Cardiac muscle cell (in vitro differentiated cells and primary cell): ENCODE data around the gene P2RY6. TPM values are rescaled to one million over a fixed set of nuclear protein-coding genes. Genes with fewer than 3 reads are reported as not detected.

Source experiments
- DNase-seq, 2 donors: peaks; one replicate each; pipeline versions ENCODE4 v3.0.0 to v3.0.0-alpha.2; 2010 to 2017; ENCODE audit warnings: low read depth in 1 of 2, low spot score in 1 of 2
- H3K27ac ChIP-seq: fragments of 200-600 bp; sonication (generic); 2 replicates; pipeline ENCODE4 v1.5.1; 2016
- H3K27me3 ChIP-seq: fragments of 200-600 bp; sonication (generic); 2 replicates; pipeline ENCODE4 v1.6.0; 2016; ENCODE audit warnings: control low read depth
- H3K36me3 ChIP-seq: fragments of 200-600 bp; sonication (generic); 2 replicates; pipeline ENCODE4 v1.5.1; 2016; ENCODE audit warnings: control low read depth
- H3K4me1 ChIP-seq: fragments of 200-600 bp; sonication (generic); 2 replicates; pipeline ENCODE4 v1.8.1; 2017; ENCODE audit warnings: low read depth, mild to moderate bottlenecking, mixed run types
- H3K4me3 ChIP-seq: fragments of 200-600 bp; sonication (generic); 2 replicates; pipeline ENCODE4 v1.5.1; 2016; ENCODE audit warnings: mild to moderate bottlenecking
- H3K9me3 ChIP-seq: fragments of 200-600 bp; sonication (generic); 2 replicates; pipeline ENCODE4 v1.5.1; 2017; ENCODE audit warnings: low read depth, mild to moderate bottlenecking, control low read depth
- CTCF ChIP-seq: IDR thresholded peaks from 2 replicates; pipeline ENCODE4 v1.5.1; 2012; ENCODE audit warnings: low read depth, mild to moderate bottlenecking, low read length
- polyA plus RNA-seq: library from polyadenylated mRNA; unstranded; fragments of >200 nt; fragmentation: Nextera tagmentation; extraction: Ambion mirVana; gene quantifications from 2 replicates; pipeline ENCODE4 v1.2.1, GENCODE V29; 2016
- total RNA-seq: library from RNA; depleted of rRNA; stranded (reverse); fragments of >200 nt; gene quantifications from 2 replicates; pipeline ENCODE4 v1.2.3, GENCODE V29; 2016

The P2RY6 gene
- total and polyA plus RNA-seq, 2 experiments from 2014 or later, result 0.39 TPM; not detected in 1

DNA sequence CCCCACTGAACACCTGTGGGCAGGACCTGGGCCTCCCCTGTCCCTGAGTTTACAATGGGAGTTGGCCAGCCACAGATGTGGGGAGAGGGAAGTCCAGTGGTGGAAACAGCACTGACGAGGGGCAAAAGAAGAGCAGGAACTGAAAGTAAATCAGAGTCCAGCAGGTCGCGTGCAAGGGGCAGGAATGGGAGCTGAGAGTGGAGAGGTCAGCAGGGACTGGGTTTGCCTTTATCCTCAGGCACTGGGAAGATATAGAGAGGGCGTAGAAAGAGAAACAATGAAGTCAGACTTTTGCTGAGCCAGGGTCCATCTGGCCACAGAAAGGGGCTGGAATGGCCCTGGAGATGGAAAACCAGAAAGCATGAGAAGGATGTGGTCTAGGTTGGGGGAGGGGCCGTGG is 8.5 kb downstream of the P2RY6 start:
- Histone ChIP-seq H3K4me1 (no peaks in the 10 kb centered on the region), H3K27ac (no peak overlapping the region), H3K27me3 (no peaks in the 10 kb centered on the region), H3K36me3 (no peaks in the 10 kb centered on the region), H3K4me3 (no peak overlapping the region), H3K9me3 (no peaks in the 10 kb centered on the region)
- TF ChIP-seq CTCF, result no peak
- no peak for DNase-seq

DNA sequence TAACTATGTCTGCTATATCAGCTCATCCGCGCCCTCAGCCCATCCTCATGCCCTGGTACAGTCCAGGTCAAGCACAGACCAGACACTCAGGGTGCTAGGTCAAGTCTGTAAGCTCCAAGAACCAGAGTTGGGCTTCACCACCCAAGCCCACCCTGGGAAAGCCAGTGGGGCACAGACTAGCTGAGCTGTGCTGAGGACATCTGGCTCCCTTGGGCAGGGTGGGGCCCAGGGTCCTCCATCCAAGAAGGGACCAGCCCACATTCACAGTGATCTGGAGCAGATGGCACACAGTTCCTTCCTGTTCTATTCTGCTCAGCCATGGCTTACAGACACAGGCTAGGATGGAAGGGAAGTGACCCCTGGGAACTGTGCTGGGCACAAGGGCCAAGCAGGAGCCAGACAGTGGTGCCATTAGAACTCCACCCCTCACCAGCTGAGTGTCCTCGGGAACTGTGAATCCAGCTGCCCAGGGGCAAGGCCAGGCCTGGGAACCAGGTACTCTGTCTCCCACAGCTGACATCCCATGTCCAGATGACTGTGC is 9.1 kb downstream of the P2RY6 start:
- Histone ChIP-seq H3K9me3 (no peaks in the 10 kb centered on the region), H3K4me1 (no peaks in the 10 kb centered on the region), H3K4me3 (no peak overlapping the region), H3K27me3 (no peaks in the 10 kb centered on the region), H3K27ac (no peak overlapping the region), H3K36me3 (no peaks in the 10 kb centered on the region)
- no peak for DNase-seq
- TF ChIP-seq CTCF, result no peak

GRCh38 chr11:73281796-73282660 is 9.9 kb downstream of the P2RY6 start:
- Histone ChIP-seq H3K9me3 (no peaks in the 10 kb centered on the region), H3K27ac (no peak overlapping the region), H3K4me3 (no peak overlapping the region), H3K36me3 (no peaks in the 10 kb centered on the region), H3K27me3 (no peaks in the 10 kb centered on the region), H3K4me1 (no peaks in the 10 kb centered on the region)
- no peak for DNase-seq
- no peak for TF ChIP-seq CTCF

DNA sequence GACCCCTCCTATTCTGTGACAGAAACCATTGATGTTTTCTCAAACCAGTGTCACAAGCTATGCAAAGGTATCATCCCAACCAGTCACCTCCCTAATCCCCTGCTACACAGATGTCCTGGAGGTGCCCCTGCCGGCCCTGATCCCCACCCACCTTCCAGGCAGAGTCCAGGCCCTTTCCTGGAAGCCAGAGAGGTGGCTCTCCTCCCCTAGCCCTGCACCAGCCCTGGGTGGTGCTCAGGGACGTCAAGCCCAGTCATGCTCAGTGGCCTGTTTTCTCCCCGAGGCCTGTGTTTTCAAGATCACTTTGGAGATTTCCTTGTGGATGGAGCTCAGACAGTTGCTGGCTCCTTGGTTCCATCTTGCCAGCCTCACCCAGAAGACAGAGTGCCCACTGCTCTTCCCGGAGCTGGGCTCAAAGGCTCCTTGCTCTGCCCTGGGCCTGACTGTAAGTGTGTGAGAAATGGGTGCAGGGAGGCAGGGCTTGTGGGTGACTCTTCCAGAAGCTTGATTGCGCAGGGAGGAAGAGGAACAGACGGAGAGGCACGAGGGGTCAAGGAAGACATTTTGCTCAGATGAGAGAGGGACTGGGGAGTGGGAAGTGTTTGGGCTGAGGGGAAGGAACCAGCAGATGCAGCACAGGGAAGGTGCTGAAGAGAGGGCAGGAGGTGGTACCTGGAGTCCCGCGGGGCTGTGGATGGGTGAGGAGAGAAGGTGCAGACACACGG is 11.3 kb downstream of the P2RY6 start:
- DNase-seq, result no peak
- Histone ChIP-seq H3K36me3 (no peaks in the 10 kb centered on the region), H3K4me1 (peaks cover under 1% of the 10 kb centered on the region), H3K4me3 (no peak overlapping the region), H3K9me3 (no peaks in the 10 kb centered on the region), H3K27me3 (no peaks in the 10 kb centered on the region), H3K27ac (no peak overlapping the region)
- no peak for TF ChIP-seq CTCF

GRCh38 chr11:73284106-73284505 is 12.0 kb downstream of the P2RY6 start:
- no peaks in the 10 kb centered on the region for H3K36me3 ChIP-seq
- no peak for TF ChIP-seq CTCF
- H3K4me1 ChIP-seq, result peaks cover 7% of the 10 kb centered on the region
- no peaks in the 10 kb centered on the region for H3K27me3 ChIP-seq
- H3K9me3 ChIP-seq, result no peaks in the 10 kb centered on the region
- no peak for DNase-seq
- H3K4me3 ChIP-seq, result no peak overlapping the region
- no peak overlapping the region for H3K27ac ChIP-seq
